ENCODE data around the gene KPNB1.

GRCh38 chr17:47733674-47734410, 84.1 kb downstream of the KPNB1 start:
- TF ChIP-seq GATA2 (IDR thresholded peaks at IDR 0.05; ENCODE audit: low read depth, low read length) (no peak), GATA3 (IDR thresholded peaks at IDR 0.05; ENCODE audit: low read depth, low read length) (no peak)
